Muscle of leg (tissue), 11 donors: ENCODE measurements around the gene STYK1. TPM values are rescaled to one million over a fixed set of nuclear protein-coding genes. Genes with fewer than 3 reads are reported as not detected.

Source experiments
- DNase-seq: peaks from one replicate; pipeline ENCODE4 v3.0.0; 2013
- H3K27ac ChIP-seq: one replicate; pipeline ENCODE4 v1.5.1; 2013; ENCODE audit warnings: mild to moderate bottlenecking, low read length, control low read depth
- H3K27me3 ChIP-seq: one replicate; pipeline ENCODE4 v1.6.1; 2013; ENCODE audit warnings: low read length; ENCODE audit not compliant: control insufficient read depth, insufficient read depth
- H3K36me3 ChIP-seq: one replicate; pipeline ENCODE4 v1.6.1; 2013; ENCODE audit warnings: low read length; ENCODE audit not compliant: control insufficient read depth, insufficient read depth
- H3K4me1 ChIP-seq: one replicate; pipeline ENCODE4 v1.6.1; 2013; ENCODE audit warnings: low read length; ENCODE audit not compliant: control insufficient read depth, insufficient read depth
- H3K4me3 ChIP-seq: one replicate; pipeline ENCODE4 v1.5.1; 2013; ENCODE audit warnings: low read length, control low read depth
- H3K9me3 ChIP-seq: replicated peaks from 2 replicates; pipeline ENCODE4 v1.6.1; 2013; ENCODE audit warnings: low read depth, low read length; ENCODE audit not compliant: control insufficient read depth
- WGBS: methylation state at CpG from one replicate; pipeline ENCODE4 v1.1.5; 2013; ENCODE audit warnings: missing lambda C conversion rate; ENCODE audit not compliant: insufficient coverage; 5-methylcytosine and 5-hydroxymethylcytosine counted together
- polyA plus RNA-seq, 8 donors: library from polyadenylated mRNA; unstranded; fragments of 120-200 nt; gene quantifications; one replicate each; pipeline versions ENCODE4 v1.2.1 to v1.2.3, GENCODE V29; 2013; ENCODE audit warnings: inconsistent platforms in 1 of 8, low replicate concordance in 1 of 8; ENCODE audit not compliant: insufficient read length in 8 of 8, insufficient read depth in 1 of 8
- total RNA-seq: library from RNA; stranded (reverse); fragments of 120-200 nt; gene quantifications from one replicate; pipeline ENCODE4 v1.2.4, GENCODE V29; 2013

STYK1 gene
- total and polyA plus RNA-seq, 9 donors: 0.10 to 0.39 (median 0.13) TPM; not detected in 5

DNA sequence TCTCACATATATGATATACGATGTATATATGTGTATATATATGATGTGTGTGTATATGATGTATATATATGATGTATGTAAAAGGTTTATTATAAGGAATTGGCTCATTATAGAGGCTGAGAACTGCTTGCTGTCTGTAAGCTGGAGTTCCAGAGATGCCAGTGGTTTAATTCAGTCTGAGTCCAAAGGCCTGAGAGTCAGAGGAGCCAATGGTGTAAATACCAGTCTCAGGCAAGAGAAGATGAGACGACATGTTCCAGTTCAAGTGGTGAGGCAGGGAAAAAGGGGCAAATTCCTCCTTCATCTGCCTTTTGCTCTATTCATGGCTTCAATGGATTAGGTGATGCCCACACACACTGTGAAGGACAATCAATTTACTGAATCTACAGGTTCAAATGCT, 17.1 kb upstream of the STYK1 start:
- Histone ChIP-seq H3K36me3 (peaks cover 1% of the 10 kb centered on the region), H3K27ac (no peak overlapping the region), H3K27me3 (no peaks in the 10 kb centered on the region), H3K4me1 (no peaks in the 10 kb centered on the region), H3K9me3 (no peaks in the 10 kb centered on the region), H3K4me3 (no peak overlapping the region)
- 100% methylated on average over 1 of the region's 2 CpGs for WGBS
- DNase-seq: no peak

DNA sequence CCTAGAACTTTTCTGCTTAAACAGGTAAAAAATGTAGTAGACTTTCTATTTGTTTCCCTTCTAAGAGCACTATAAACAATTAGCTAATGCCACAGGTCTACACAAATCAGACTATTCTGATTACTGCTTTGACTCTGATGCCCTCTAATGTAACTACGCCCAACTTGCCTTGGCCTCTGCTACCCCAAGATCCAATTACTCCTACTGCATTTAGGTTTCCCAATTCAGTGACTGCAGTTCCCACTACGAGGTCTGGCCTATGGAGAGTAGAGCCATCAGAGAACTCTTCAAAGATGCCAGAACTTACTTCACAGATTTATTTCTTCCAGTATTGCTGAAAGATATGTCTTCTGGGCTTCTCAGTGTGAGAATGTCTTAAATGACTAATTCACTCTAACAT, 15.3 kb upstream of the STYK1 start:
- Histone ChIP-seq H3K36me3 (no peaks in the 10 kb centered on the region), H3K9me3 (no peaks in the 10 kb centered on the region), H3K4me1 (no peaks in the 10 kb centered on the region), H3K4me3 (no peak overlapping the region), H3K27ac (no peak overlapping the region), H3K27me3 (no peaks in the 10 kb centered on the region)
- 100% methylated on average over 1 of the region's 2 CpGs for WGBS
- DNase-seq: no peak

DNA sequence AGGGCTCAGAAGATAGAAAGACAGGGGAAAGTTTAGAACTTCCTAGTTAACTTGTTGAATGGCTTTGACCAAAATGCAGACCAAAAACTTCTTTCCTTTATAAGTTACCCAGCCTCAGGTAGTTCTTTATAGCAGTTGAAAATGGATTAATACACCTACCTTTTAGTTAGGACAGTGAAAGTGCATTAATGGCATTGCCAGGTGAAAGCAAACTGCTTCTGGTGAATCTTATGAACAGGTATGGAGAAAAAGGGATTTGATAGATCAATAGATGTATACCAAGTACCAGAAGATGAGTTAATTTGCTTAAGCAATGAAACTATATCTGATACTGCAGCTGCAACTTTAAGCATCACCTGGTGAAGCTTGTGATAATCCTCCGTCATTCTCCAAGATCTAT, 14.2 kb upstream of the STYK1 start:
- H3K4me1 ChIP-seq: no peaks in the 10 kb centered on the region
- no peaks in the 10 kb centered on the region for H3K36me3 ChIP-seq
- H3K27me3 ChIP-seq: no peaks in the 10 kb centered on the region
- no peak overlapping the region for H3K4me3 ChIP-seq
- no peaks in the 10 kb centered on the region for H3K9me3 ChIP-seq
- WGBS: 100% methylated on average over 1 of the region's 1 CpG
- no peak for DNase-seq
- H3K27ac ChIP-seq: no peak overlapping the region

DNA sequence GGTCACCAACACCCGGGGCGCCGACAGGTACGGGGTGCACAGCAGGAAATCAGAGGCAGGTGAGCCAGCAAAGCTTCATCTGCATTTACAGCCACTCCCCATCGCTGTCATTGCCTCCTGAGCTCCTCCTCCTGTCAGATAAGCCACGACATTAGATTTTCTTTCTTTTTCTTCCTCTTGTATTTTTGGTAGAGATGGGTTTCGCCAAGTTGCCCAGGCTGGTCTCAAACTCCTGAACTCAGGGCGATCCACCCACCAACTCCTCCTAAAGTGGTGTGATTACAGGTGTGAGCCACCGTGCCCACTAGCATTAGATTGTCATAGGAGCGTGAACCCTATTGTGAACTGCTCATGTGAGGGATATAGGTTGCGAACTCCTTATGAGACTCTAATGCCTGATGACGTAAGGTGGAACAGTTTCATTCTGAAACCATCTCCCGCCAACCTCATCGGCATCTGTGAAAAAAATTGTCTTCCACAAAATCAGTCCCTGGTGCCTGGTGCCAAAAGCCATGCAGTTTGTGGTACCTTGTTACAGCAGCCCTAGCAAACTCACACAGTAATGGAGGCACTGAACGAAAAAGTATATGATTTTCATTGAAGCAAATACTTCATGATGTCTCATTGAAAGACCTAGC, 1.5 kb downstream of the STYK1 start:
- WGBS: 69% methylated on average over 6 of the region's 15 CpGs
- peaks cover 8% of the 10 kb centered on the region for H3K4me1 ChIP-seq
- H3K9me3 ChIP-seq: no peaks in the 10 kb centered on the region
- no peak overlapping the region for H3K27ac ChIP-seq
- DNase-seq: no peak
- H3K4me3 ChIP-seq: no peak overlapping the region
- peaks cover 19% of the 10 kb centered on the region for H3K27me3 ChIP-seq
- no peaks in the 10 kb centered on the region for H3K36me3 ChIP-seq

DNA sequence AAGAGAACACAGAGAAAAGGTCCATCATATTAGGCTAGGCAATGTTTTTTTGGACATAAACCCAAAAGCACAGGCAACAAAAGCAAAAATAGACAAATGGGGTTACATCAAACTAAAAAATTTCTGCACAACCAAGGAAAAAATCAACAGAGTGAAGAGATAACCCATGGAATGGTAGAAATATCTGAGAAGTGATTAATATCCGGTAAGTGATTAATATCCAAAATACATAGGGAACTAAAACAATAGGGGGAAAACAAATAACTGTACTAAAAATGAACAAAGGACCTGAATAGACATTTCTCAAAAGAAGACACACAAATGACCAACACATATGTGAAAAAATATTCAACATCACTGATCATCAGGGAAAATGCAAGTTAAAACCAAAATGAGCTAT, 4.3 kb downstream of the STYK1 start:
- Histone ChIP-seq H3K36me3 (no peaks in the 10 kb centered on the region), H3K4me1 (peaks cover 8% of the 10 kb centered on the region), H3K27ac (no peak overlapping the region), H3K27me3 (peaks cover 16% of the 10 kb centered on the region), H3K9me3 (no peaks in the 10 kb centered on the region), H3K4me3 (no peak overlapping the region)
- DNase-seq: no peak
- WGBS: no CpG with 5 or more reads among the region's 1 CpG

DNA sequence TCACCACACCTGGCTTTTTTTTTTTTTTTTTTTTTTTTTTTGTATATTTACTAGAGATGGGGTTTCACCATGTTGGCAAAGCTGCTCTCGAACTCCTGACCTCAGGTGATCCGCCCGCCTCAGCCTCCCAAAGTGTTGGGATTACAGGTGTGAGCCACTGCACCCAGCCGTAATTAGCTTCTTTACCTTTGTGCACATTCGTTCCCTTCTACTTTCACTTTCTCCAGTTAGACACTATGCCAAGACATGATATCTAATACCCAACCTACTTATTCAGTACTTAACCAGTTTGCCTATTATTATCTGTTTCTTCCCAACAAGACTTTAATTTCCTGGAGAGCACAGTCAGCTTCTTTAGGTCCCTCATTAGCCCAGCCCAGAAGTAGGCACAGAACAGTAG, 5.3 kb downstream of the STYK1 start:
- no peak overlapping the region for H3K27ac ChIP-seq
- peaks cover 6% of the 10 kb centered on the region for H3K27me3 ChIP-seq
- H3K4me1 ChIP-seq: peaks cover 1% of the 10 kb centered on the region
- no peak for DNase-seq
- H3K36me3 ChIP-seq: no peaks in the 10 kb centered on the region
- no peaks in the 10 kb centered on the region for H3K9me3 ChIP-seq
- no peak overlapping the region for H3K4me3 ChIP-seq
- 77% methylated on average over 4 of the region's 5 CpGs for WGBS

DNA sequence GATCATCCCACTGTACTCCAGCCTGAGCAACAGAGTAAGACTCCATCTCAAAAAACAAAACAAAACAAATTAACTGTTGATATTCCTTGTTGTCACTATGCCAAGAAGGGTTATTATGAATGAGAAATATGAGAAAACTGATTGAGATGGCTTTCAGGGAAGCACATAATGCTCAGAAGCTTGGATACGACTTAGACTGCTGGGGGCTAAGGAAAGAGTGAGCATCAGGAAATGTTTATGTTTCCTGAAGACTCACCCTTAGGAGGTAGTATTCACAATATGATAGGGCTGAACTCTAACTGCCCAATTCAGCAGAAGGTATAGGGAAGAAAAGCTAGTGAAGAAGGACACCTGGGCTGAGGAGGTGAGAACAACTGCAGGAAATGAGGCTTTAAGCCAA, 6.3 kb downstream of the STYK1 start:
- H3K36me3 ChIP-seq: no peaks in the 10 kb centered on the region
- H3K27me3 ChIP-seq: peaks cover 4% of the 10 kb centered on the region
- H3K4me1 ChIP-seq: no peaks in the 10 kb centered on the region
- no peak overlapping the region for H3K27ac ChIP-seq
- WGBS: 57% methylated on average over 1 of the region's 1 CpG
- DNase-seq: no peak
- no peaks in the 10 kb centered on the region for H3K9me3 ChIP-seq
- no peak overlapping the region for H3K4me3 ChIP-seq

DNA sequence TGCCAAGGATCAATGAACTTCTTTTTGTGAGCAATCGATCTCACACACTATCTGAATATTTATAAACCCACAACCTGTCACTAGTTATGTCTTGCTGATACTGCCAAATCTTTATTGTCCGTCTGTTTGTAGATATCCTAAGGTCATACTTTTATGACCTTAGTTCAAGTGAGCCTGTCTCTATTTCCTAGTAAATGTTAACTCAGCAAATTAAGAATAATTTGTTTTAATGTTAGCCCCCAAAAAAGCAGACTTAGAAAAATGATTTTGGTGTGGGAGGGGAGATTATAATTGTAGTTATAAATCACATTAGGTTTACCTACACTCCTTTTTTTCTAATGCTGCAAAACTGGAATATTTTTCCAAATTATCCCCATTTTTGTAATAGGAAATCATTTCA, 9.4 kb downstream of the STYK1 start:
- WGBS: no CpG with 5 or more reads among the region's 2 CpGs
- DNase-seq: no peak

DNA sequence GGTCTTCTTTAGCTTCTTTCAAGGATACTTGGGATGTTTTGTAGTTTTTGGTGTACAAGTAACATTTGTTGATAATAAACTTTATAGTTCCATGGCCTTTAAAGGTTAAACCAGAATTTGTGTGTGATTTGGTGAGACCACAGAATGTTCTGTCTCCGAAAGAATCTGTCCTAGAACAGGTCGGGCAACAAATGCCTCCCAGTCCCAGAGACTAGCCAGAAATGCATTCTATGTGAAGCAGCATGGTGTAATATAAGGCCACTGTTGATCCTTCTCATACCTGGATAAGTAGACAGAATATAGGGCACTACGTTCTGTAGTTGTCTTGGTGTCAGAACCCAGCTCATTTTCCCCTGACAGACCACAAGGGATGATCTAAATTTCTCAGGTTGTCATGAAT, 10.0 kb downstream of the STYK1 start:
- Histone ChIP-seq H3K27me3 (no peaks in the 10 kb centered on the region), H3K4me3 (no peak overlapping the region), H3K4me1 (no peaks in the 10 kb centered on the region), H3K36me3 (no peaks in the 10 kb centered on the region), H3K27ac (no peak overlapping the region), H3K9me3 (no peaks in the 10 kb centered on the region)
- WGBS: no CpG with 5 or more reads among the region's 3 CpGs
- DNase-seq: no peak

More for the DNA sequence above, 9.4 kb downstream of the STYK1 start:
- H3K4me3 ChIP-seq: no peak overlapping the region
- H3K36me3 ChIP-seq: no peaks in the 10 kb centered on the region
- H3K9me3 ChIP-seq: no peaks in the 10 kb centered on the region
- no peaks in the 10 kb centered on the region for H3K27me3 ChIP-seq
- no peak overlapping the region for H3K27ac ChIP-seq
- H3K4me1 ChIP-seq: no peaks in the 10 kb centered on the region

DNA sequence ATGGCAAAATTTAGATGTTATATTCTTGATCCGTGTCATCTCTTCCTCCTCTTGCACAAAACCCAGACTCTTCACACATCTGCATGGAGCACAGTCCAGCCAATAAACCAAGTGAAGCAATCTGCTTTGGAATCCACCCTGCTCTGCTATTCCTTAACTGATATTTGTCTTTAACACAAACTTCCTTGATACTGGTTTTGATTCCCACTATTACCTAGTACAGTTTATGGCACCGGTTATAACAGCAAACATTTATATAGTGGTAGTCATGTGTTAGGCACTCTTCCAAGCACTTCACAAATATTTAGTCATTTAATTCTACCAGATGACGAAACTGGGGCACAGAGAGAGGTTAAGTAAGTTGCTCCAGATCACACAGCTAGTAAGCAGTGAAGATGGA, 12.5 kb downstream of the STYK1 start:
- WGBS: no CpG with 5 or more reads among the region's 3 CpGs
- H3K4me3 ChIP-seq: no peak overlapping the region
- no peak for DNase-seq
- H3K4me1 ChIP-seq: no peaks in the 10 kb centered on the region
- H3K9me3 ChIP-seq: peaks cover 3% of the 10 kb centered on the region
- H3K36me3 ChIP-seq: no peaks in the 10 kb centered on the region
- no peak overlapping the region for H3K27ac ChIP-seq
- no peaks in the 10 kb centered on the region for H3K27me3 ChIP-seq

DNA sequence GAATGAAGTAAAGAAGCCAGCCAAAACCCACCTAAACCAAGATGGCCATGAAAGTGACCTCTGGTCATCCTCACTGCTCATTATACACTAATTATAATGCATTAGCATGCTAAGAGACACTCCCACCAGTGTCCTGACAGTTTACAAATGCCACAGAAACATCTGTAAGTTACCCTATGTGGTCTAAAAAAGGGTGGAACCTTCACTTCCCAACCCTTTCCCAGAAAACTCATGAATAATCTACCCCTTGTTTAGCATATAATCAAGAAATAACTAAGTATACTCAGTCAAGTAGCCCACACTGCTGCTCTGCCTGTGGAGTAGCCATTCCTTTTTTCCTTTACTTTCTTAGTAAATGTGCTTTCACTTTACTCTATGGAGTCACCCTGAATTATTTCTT, 19.8 kb downstream of the STYK1 start:
- H3K27ac ChIP-seq: no peak overlapping the region
- no peaks in the 10 kb centered on the region for H3K27me3 ChIP-seq
- peaks cover 3% of the 10 kb centered on the region for H3K9me3 ChIP-seq
- DNase-seq: no peak
- H3K4me1 ChIP-seq: no peaks in the 10 kb centered on the region
- H3K36me3 ChIP-seq: no peaks in the 10 kb centered on the region
- no peak overlapping the region for H3K4me3 ChIP-seq
